ENCODE data around the gene URM1. TPM values are rescaled to one million over a fixed set of nuclear protein-coding genes. Genes with fewer than 3 reads are reported as not detected.

URM1 gene
- total and polyA plus RNA-seq, 10 of the 15 experiments (the other 5 are each of a cell fraction or from before 2014, with no cell fraction given) = 7.9 to 75.8 (median 63.7) TPM

DNA sequence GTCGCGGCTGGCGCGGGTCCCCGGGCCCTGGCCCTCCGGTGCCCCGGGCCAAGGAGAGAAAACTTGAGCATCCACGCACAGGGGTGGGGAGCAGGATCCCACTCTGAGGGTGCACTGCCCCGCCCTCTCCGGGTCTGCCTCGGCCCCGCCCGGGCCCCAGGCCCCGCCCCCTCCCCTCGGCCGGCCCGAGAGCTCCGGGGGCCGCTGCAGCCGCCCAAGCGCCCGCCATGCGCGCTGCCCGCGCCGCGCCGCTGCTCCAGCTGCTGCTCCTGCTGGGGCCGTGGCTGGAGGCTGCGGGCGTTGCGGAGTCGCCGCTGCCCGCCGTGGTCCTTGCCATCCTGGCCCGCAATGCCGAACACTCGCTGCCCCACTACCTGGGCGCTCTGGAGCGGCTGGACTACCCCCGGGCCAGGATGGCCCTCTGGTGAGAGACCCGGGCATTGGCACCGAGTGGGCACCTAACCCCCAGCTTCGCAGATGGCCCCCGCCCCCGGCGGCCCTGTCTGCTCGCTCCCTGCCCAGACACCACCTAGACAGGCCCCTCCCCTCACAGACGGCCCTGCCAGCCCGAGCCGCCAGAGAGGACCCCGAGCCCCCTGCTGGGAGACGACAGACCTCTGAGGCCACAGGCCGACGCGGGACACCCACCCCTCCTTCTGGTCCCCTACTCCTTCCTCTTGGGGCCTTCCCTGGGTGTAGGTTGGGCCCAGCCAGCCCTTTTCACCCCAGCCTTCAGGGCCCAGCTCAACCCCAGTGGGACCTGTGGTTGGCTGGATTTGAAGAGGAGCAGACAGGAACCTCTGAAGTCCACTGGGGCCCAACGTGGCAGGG is 49.7 kb downstream of the URM1 start, which contains the start of gene CERCAM:
TSS of gene CERCAM (plus strand) at position 207 of the 831 bp plus-strand sequence. CDS start at position 228, 21 bp downstream.
- TF ChIP-seq SIN3A (IDR thresholded peaks at IDR 0.05; ENCODE audit: low read depth, low read length) (0 out of 2 replicates have a peak, but pooled peaks have one; percentile 21), MXI1 (IDR thresholded peaks at IDR 0.05; ENCODE audit: low read depth, low read length) (0 out of 2 replicates have a peak, but pooled peaks have one; percentile 19), POLR2A (IDR thresholded peaks at IDR 0.05; ENCODE audit: low read depth, low read length) (0 out of 2 replicates have a peak, but pooled peaks have one; percentile 35), NBN (IDR thresholded peaks at IDR 0.05) (peak; percentile 25; the same call in 1 of the 2 replicates), MEF2B (IDR thresholded peaks at IDR 0.05; ENCODE audit: partially characterized antibody, poor library complexity, severe bottlenecking) (peak; percentile 16), BACH1 (IDR thresholded peaks at IDR 0.05; ENCODE audit: borderline replicate concordance) (0 out of 2 replicates have a peak, but pooled peaks have one; percentile 40), TCF3 (IDR thresholded peaks at IDR 0.05; ENCODE audit: borderline replicate concordance, insufficient read depth, low read depth, low read length) (no peak), NR2F1 (conservative IDR thresholded peaks at IDR 0.05) (no peak; the same call in 1 of the 2 replicates), BHLHE40 (IDR thresholded peaks at IDR 0.05; ENCODE audit: borderline replicate concordance in 1 of 2, low read depth in 2 of 2, low read length in 1 of 2) (0 out of 4 replicates have a peak, but pooled peaks of 1 of the 2 experiments have one; percentile 4)
- CTCF ChIA-PET = interaction anchor here (0.8 to 3.5 kb wide), 20 partner anchors 10 to 397 kb away, joined by 3 to 26 read pairs (median 4); partner anchors contain the start of genes ENDOG, ODF2, URM1 and ZDHHC12
- FAIRE-seq = no peak
- Histone ChIP-seq H3K27ac (ENCODE audit: control insufficient read depth, insufficient read depth) (no peak within 1 kb of the TSS), H4K20me1 (ENCODE audit: control insufficient read depth, insufficient read depth) (no peaks in the 10 kb centered on the region; the same call in 1 of the 2 replicates), H3K4me2 (ENCODE audit: control insufficient read depth, insufficient read depth) (peak within 1 kb of the TSS; percentile 98), H3K27me3 (replicated peaks in 1 of 2; ENCODE audit: control insufficient read depth in 2 of 2, insufficient read depth in 2 of 2, low read length in 1 of 2) (peaks cover 7 to 9% of the 10 kb centered on the region in 2 experiments), H3K4me1 (ENCODE audit: control insufficient read depth, insufficient read depth, low read length) (peaks cover 10% of the 10 kb centered on the region), H3K4me3 (peak within 1 kb of the TSS; percentile 93), H3K9me3 (replicated peaks; ENCODE audit: control insufficient read depth, insufficient read depth, low read length) (no peaks in the 10 kb centered on the region), H3K9ac (ENCODE audit: control insufficient read depth, insufficient read depth, low read length) (peak within 1 kb of the TSS; percentile 22; the same call in 1 of the 2 replicates), H3K79me2 (ENCODE audit: control insufficient read depth, insufficient read depth, low read length) (no peaks in the 10 kb centered on the region), H2AFZ (ENCODE audit: control insufficient read depth, low read depth, low read length) (peak within 1 kb of the TSS; percentile 92), H3K36me3 (ENCODE audit: control insufficient read depth in 2 of 2, insufficient read depth in 2 of 2, low read length in 1 of 2) (no peaks in the 10 kb centered on the region)
- SMC1A ChIA-PET (ENCODE audit: uncharacterized antibody, unreplicated experiment) = interaction anchor here (1.0 to 1.1 kb wide), 2 partner anchors 124 to 189 kb away, joined by 3 to 5 read pairs; no protein-coding TSS in a partner anchor
- BruUV-seq (replicated peaks) = no TSS peak
- POLR2A ChIA-PET = interaction anchor here (0.6 to 2.6 kb wide), 8 partner anchors 22 to 238 kb away, joined by 3 to 9 read pairs (median 4); partner anchors contain the start of genes GLE1, SPTAN1 and URM1
- RAD21 ChIA-PET (ENCODE audit: unreplicated experiment) = interaction anchor here (0.7 to 2.8 kb wide), 8 partner anchors 11 to 129 kb away, joined by 3 to 11 read pairs (median 4); partner anchors contain the start of gene URM1
- WGBS (ENCODE audit: insufficient coverage, insufficient replicate concordance, low lambda C conversion rate, missing lambda C conversion rate) = 1% methylated on average over 44 of the region's 59 CpGs
- in situ Hi-C loops (cut with MboI) (no loop called here), intact Hi-C loops (cut with micrococcal nuclease; ENCODE audit: unreplicated experiment) (no loop called here)
- peak; percentile 92 for ATAC-seq
- no peak for DNase-seq (ENCODE audit: low read depth, low spot score)

Measured in GM12878 (cell line).